WTC11 (cell line): ENCODE measurements around the gene SMAD2. TPM values are rescaled to one million over a fixed set of nuclear protein-coding genes. Genes with fewer than 3 reads are reported as not detected.

Source experiments
- ATAC-seq: fragments of 200-7000 bp; cut with Tn5 transposase; 2 replicates; pipeline ENCODE4 v1.10.0; 2021; ENCODE audit warnings: mild to moderate bottlenecking, moderate library complexity
- CTCF ChIA-PET: fragments of 300-600 bp; sonication (Branson Sonifier 250); formaldehyde crosslinking; loops from one replicate; lab custom pipeline; 2021; ENCODE audit warnings: antibody characterized with exemption; lab: Charles Lee
- POLR2A ChIA-PET: fragments of 350-600 bp; sonication (Branson Sonifier 250); formaldehyde crosslinking; loops from one replicate; lab custom pipeline; 2021; ENCODE audit warnings: antibody characterized with exemption; lab: Charles Lee
- DNase-seq: peaks from one replicate; pipeline ENCODE4 v3.0.0; 2021; ENCODE audit warnings: low spot score
- H3K27ac Mint-ChIP-seq: 2 replicates; pipeline ENCODE4 v1.8.0; 2021; ENCODE audit warnings: mixed read lengths
- H3K27me3 Mint-ChIP-seq: 2 replicates; pipeline ENCODE4 v1.8.0; 2021; ENCODE audit warnings: low read depth, mild to moderate bottlenecking, moderate library complexity, mixed read lengths
- H3K36me3 Mint-ChIP-seq: 2 replicates; pipeline ENCODE4 v1.8.0; 2021; ENCODE audit warnings: mixed read lengths
- H3K4me1 Mint-ChIP-seq: 2 replicates; pipeline ENCODE4 v1.8.0; 2022; ENCODE audit warnings: mixed read lengths
- H3K4me3 Mint-ChIP-seq: 2 replicates; pipeline ENCODE4 v1.8.0; 2021; ENCODE audit warnings: mild to moderate bottlenecking, moderate library complexity, mixed read lengths
- H3K9me3 Mint-ChIP-seq: 2 replicates; pipeline ENCODE4 v1.8.0; 2021; ENCODE audit warnings: mixed read lengths
- AFF4 ChIP-seq: sonication (generic); formaldehyde crosslinking; IDR thresholded peaks from 2 replicates; pipeline ENCODE4 v1.8.1; 2023; ENCODE audit warnings: mild to moderate bottlenecking, missing genetic modification reagents, borderline replicate concordance
- ATF1 ChIP-seq: sonication (generic); formaldehyde crosslinking; IDR thresholded peaks from 2 replicates; pipeline ENCODE4 v1.8.1; 2023; ENCODE audit warnings: mild to moderate bottlenecking, moderate library complexity, missing genetic modification reagents
- ATF6 ChIP-seq: sonication (generic); formaldehyde crosslinking; IDR thresholded peaks from 2 replicates; pipeline ENCODE4 v1.8.1; 2023; ENCODE audit warnings: mild to moderate bottlenecking, missing genetic modification reagents
- CDX4 ChIP-seq: fragments of 250-450 bp; sonication (Bioruptor Pico); IDR thresholded peaks from 2 replicates; pipeline ENCODE4 v1.9.0; 2021; ENCODE audit warnings: moderate library complexity, mild to moderate bottlenecking, inconsistent platforms, borderline replicate concordance
- E2F4 ChIP-seq: sonication (generic); formaldehyde crosslinking; IDR thresholded peaks from 2 replicates; pipeline ENCODE4 v1.8.1; 2022; ENCODE audit warnings: low read depth, mild to moderate bottlenecking, moderate library complexity, missing genetic modification reagents, borderline replicate concordance
- FOXJ3 ChIP-seq: sonication (generic); formaldehyde crosslinking; IDR thresholded peaks from 2 replicates; pipeline ENCODE4 v1.9.0; 2021; ENCODE audit warnings: missing genetic modification reagents, mild to moderate bottlenecking, borderline replicate concordance
- FOXP1 ChIP-seq: sonication (generic); formaldehyde crosslinking; IDR thresholded peaks from 2 replicates; pipeline ENCODE4 v1.8.0; 2022; ENCODE audit warnings: missing genetic modification reagents, mild to moderate bottlenecking, moderate library complexity, borderline replicate concordance
- GABPB1 ChIP-seq: sonication (generic); formaldehyde crosslinking; IDR thresholded peaks from 2 replicates; pipeline ENCODE4 v1.8.1; 2023; ENCODE audit warnings: mild to moderate bottlenecking, missing genetic modification reagents
- GRHL2 ChIP-seq: fragments of 250-450 bp; sonication (Bioruptor Pico); IDR thresholded peaks from 2 replicates; pipeline ENCODE4 v1.8.0; 2022; ENCODE audit warnings: mild to moderate bottlenecking, moderate library complexity; ENCODE audit not compliant: insufficient replicate concordance, severe bottlenecking
- KAT7 ChIP-seq: sonication (generic); formaldehyde crosslinking; IDR thresholded peaks from 2 replicates; pipeline ENCODE4 v1.8.1; 2023; ENCODE audit warnings: missing genetic modification reagents, mild to moderate bottlenecking, borderline replicate concordance
- MLX ChIP-seq: sonication (generic); formaldehyde crosslinking; IDR thresholded peaks from 2 replicates; pipeline ENCODE4 v1.8.1; 2023; ENCODE audit warnings: mild to moderate bottlenecking, missing genetic modification reagents, moderate library complexity
- MYBL2 ChIP-seq: sonication (generic); formaldehyde crosslinking; IDR thresholded peaks from 2 replicates; pipeline ENCODE4 v1.8.1; 2023; ENCODE audit warnings: mild to moderate bottlenecking, moderate library complexity, missing genetic modification reagents
- NR3C1 ChIP-seq: sonication (generic); formaldehyde crosslinking; conservative IDR thresholded peaks from 2 replicates; pipeline ENCODE4 v1.8.1; 2023; ENCODE audit warnings: low read depth, mild to moderate bottlenecking, missing genetic modification reagents
- PRRX2 ChIP-seq: fragments of 250-450 bp; sonication (Bioruptor Pico); IDR thresholded peaks from 2 replicates; pipeline ENCODE4 v1.8.0; 2021; ENCODE audit warnings: mild to moderate bottlenecking
- SMAD4 ChIP-seq: sonication (generic); formaldehyde crosslinking; IDR thresholded peaks from 2 replicates; pipeline ENCODE4 v1.8.0; 2022; ENCODE audit warnings: mild to moderate bottlenecking, missing genetic modification reagents
- SP1 ChIP-seq: sonication (generic); formaldehyde crosslinking; conservative IDR thresholded peaks from 2 replicates; pipeline ENCODE4 v1.8.1; 2022; ENCODE audit warnings: missing genetic modification reagents
- ZBTB21 ChIP-seq: sonication (generic); formaldehyde crosslinking; IDR thresholded peaks from 2 replicates; pipeline ENCODE4 v1.8.1; 2023; ENCODE audit warnings: mild to moderate bottlenecking, missing genetic modification reagents, borderline replicate concordance
- ZBTB43 ChIP-seq: sonication (generic); formaldehyde crosslinking; IDR thresholded peaks from 2 replicates; pipeline ENCODE4 v1.8.1; 2023; ENCODE audit warnings: mild to moderate bottlenecking, missing genetic modification reagents
- ZNF263 ChIP-seq: sonication (generic); formaldehyde crosslinking; IDR thresholded peaks from 2 replicates; pipeline ENCODE4 v1.8.1; 2022; ENCODE audit warnings: low read depth, mild to moderate bottlenecking, moderate library complexity, missing genetic modification reagents
- ZNF396 ChIP-seq: fragments of 250-450 bp; sonication (Bioruptor Pico); IDR thresholded peaks from 2 replicates; pipeline ENCODE4 v1.8.0; 2021; ENCODE audit warnings: mild to moderate bottlenecking, moderate library complexity, borderline replicate concordance
- total RNA-seq: library from RNA; stranded (reverse); gene quantifications from 3 replicates; pipeline ENCODE4 v1.2.3, GENCODE V29; 2021

The SMAD2 gene
- total RNA-seq, 1 experiment from 2014 or later: 104 TPM

GRCh38 chr18:47847635-47848034 lies 82.8 kb downstream of the SMAD2 start (continued):
- TF ChIP-seq FOXP1 (CRISPR knock-in tag) (no peak), E2F4 (no peak), FOXJ3 (no peak), CDX4 (no peak), KAT7 (CRISPR knock-in tag) (no peak), MYBL2 (CRISPR knock-in tag) (no peak), SMAD4 (no peak), ZBTB43 (CRISPR knock-in tag) (no peak), ZNF263 (no peak)

GRCh38 chr18:47846431-47846830 lies 84.0 kb downstream of the SMAD2 start:
- Mint-ChIP-seq H3K36me3 (peaks cover 61% of the 10 kb centered on the region), H3K27ac (peak overlapping the region; percentile 8; the same call in 1 of the 2 replicates), H3K27me3 (no peaks in the 10 kb centered on the region), H3K9me3 (no peaks in the 10 kb centered on the region), H3K4me1 (no peaks in the 10 kb centered on the region), H3K4me3 (no peak overlapping the region)
- ATAC-seq: no peak
- no peak for DNase-seq
- TF ChIP-seq SMAD4: no peak
- ChIA-PET POLR2A (no interaction called here), CTCF (interaction anchor here (1.7 kb wide), 1 partner anchor 90 kb away, joined by 4 read pairs; no protein-coding TSS in a partner anchor)

GRCh38 chr18:47844828-47845498 lies 85.5 kb downstream of the SMAD2 start:
- Mint-ChIP-seq H3K4me3 (no peak overlapping the region), H3K9me3 (no peaks in the 10 kb centered on the region), H3K27me3 (no peaks in the 10 kb centered on the region), H3K27ac (no peak overlapping the region), H3K36me3 (peaks cover 72% of the 10 kb centered on the region), H3K4me1 (no peaks in the 10 kb centered on the region)
- DNase-seq: no peak
- POLR2A ChIA-PET: no interaction called here
- CTCF ChIA-PET: no interaction called here
- TF ChIP-seq ZBTB21 (CRISPR knock-in tag) (no peak), MLX (CRISPR knock-in tag) (no peak)
- ATAC-seq: no peak

- no peak overlapping the region for H3K27ac Mint-ChIP-seq
- no peaks in the 10 kb centered on the region for H3K9me3 Mint-ChIP-seq
- ChIA-PET POLR2A (no interaction called here), CTCF (no interaction called here)
- ATAC-seq (no peak), DNase-seq (no peak)
- no peak overlapping the region for H3K4me3 Mint-ChIP-seq
- no peaks in the 10 kb centered on the region for H3K27me3 Mint-ChIP-seq
- H3K36me3 Mint-ChIP-seq: peaks cover 82% of the 10 kb centered on the region
- no peaks in the 10 kb centered on the region for H3K4me1 Mint-ChIP-seq
- no peak for TF ChIP-seq GRHL2 (CRISPR knock-in tag)
- TF ChIP-seq GABPB1 (CRISPR knock-in tag): no peak
- TF ChIP-seq MYBL2 (CRISPR knock-in tag): no peak
- no peak for TF ChIP-seq ATF1
- TF ChIP-seq SP1 (CRISPR knock-in tag): no peak
- no peak for TF ChIP-seq ZBTB21 (CRISPR knock-in tag)
- TF ChIP-seq AFF4 (CRISPR knock-in tag): no peak
- TF ChIP-seq PRRX2 (CRISPR knock-in tag): no peak
- no peak for TF ChIP-seq ZNF396 (CRISPR knock-in tag)
- TF ChIP-seq ATF6 (CRISPR knock-in tag): no peak
- no peak for TF ChIP-seq NR3C1 (CRISPR knock-in tag)
These were observed 87.6 kb downstream of the SMAD2 start for GRCh38 chr18:47842836-47843235.
